ENCODE results near the gene FKRP. TPM values are rescaled to one million over a fixed set of nuclear protein-coding genes. Genes with fewer than 3 reads are reported as not detected.

Gene FKRP
- total and polyA plus RNA-seq, 8 donors = 5.0 to 17.4 (median 8.0) TPM

DNA sequence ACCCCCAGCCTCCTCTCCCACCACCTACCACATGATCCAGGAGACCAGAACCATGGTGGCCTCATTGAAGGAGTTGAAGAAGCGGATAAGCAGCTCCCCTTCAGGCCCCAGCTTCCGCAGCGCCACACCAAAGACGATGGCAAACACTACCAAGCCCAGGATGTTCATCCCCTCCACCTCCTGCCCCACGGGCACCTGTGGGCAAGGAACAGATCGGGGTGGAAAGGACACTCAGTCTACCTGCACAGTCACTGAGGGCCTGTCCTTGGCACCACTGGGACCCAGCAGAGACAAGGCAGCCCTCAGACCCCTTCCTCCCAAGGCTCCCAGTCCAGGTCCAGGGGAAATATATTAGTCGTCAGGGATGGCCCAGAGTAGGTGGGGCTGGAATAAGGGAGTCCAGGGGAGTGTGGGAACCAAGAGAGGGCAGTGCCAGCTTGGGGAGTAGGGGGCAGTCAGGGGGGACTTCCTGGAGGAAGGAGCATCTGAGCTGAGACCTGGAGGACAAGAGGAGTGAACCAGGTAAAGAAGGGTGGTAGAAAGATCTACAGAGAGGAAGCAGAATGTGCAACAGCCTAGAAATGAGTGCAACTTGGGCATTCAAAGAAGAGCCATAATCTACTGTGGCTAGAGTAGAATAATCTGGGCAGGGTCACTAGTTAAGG is 36.6 kb downstream of the FKRP start:
- no peak for FAIRE-seq
- Histone ChIP-seq H3K4me1 (peaks cover 0 to 6% (median 3%) of the 10 kb centered on the region in 3 donors), H3K9me3 (no peaks in the 10 kb centered on the region), H3K27ac (no peak overlapping the region), H3K27me3 (no peaks in the 10 kb centered on the region), H3K36me3 (no peaks in the 10 kb centered on the region), H3K4me3 (no peak overlapping the region)
- ATAC-seq = no peak
- TF ChIP-seq, protein P1, sequence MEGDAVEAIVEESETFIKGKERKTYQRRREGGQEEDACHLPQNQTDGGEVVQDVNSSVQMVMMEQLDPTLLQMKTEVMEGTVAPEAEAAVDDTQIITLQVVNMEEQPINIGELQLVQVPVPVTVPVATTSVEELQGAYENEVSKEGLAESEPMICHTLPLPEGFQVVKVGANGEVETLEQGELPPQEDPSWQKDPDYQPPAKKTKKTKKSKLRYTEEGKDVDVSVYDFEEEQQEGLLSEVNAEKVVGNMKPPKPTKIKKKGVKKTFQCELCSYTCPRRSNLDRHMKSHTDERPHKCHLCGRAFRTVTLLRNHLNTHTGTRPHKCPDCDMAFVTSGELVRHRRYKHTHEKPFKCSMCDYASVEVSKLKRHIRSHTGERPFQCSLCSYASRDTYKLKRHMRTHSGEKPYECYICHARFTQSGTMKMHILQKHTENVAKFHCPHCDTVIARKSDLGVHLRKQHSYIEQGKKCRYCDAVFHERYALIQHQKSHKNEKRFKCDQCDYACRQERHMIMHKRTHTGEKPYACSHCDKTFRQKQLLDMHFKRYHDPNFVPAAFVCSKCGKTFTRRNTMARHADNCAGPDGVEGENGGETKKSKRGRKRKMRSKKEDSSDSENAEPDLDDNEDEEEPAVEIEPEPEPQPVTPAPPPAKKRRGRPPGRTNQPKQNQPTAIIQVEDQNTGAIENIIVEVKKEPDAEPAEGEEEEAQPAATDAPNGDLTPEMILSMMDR (IDR thresholded peaks at IDR 0.05) = no peak
- intact Hi-C loops (cut with DNase I) = no loop called here
- no peak for DNase-seq
- WGBS, 2 donors = 85 to 87% methylated on average over 7 of the region's 7 CpGs

DNA sequence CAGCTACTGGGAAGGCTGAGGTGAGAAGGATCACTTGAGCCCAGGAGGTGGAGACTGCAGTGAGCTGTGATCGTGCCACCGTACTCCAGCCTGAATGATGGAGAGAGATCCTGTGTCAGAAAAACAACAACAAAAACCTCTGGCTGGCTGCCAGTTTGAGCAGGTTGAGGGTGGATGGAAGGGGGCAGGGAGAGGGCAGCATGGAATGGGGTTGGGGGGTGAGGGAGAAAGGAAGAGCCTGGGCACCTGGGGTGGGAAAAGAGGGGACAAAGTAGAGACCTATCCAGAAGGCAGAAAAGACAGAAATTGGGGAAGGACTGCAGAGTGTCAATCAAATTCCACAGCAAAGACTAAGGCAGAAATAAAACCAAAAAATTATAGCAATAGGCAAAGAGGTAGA is 37.8 kb downstream of the FKRP start:
- DNase-seq (peak in 1 of 6 donors; percentile 36), ATAC-seq (no peak), FAIRE-seq (no peak)
- no peaks in the 10 kb centered on the region for H3K27me3 ChIP-seq
- intact Hi-C loops (cut with DNase I) = no loop called here
- H3K27ac ChIP-seq = no peak overlapping the region
- peaks cover 3 to 6% (median 4%) of the 10 kb centered on the region in 3 donors for H3K4me1 ChIP-seq
- TF ChIP-seq, protein P1 (IDR thresholded peaks at IDR 0.05) = no peak
- H3K9me3 ChIP-seq = no peaks in the 10 kb centered on the region
- H3K4me3 ChIP-seq = no peak overlapping the region
- H3K36me3 ChIP-seq = no peaks in the 10 kb centered on the region
- 33 to 48% methylated on average over 2 of the region's 2 CpGs for WGBS, 2 donors

DNA sequence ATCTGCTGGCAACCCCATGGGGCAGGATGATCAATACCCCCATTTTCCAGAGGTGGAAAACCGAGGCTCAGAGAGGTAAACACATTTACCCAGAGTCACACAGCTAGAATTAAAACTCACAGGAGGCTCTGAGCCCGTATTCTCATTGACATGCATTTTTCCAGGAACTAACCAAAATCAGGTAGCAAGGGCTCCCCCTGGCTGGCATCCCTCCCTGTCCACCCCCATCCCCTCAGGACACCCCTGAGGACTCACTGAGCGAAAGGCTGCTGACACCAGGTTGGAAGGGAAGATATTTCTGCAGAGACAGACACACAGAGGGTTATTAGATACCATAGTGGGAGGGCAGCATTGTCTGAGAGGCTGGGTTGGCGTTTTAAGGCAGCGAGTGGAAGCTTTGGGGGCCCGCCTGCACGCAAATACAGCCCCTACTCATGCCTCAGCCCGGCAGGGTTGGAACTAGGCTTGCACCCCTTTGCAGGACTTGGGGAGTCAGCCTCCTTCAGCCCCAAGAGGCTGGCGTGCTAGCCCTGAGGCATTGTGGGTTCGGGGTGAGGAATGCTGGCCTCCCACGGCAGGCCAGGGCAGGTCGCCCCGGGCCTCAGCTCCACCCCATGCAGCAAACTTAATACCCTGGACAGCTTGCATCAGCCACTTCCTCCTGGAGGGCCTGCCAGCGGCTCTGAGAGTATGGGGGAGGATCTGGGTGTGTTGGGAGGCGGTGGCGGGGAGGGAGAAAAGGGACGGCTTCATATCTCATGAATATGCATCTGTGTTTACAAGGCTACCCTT is 38.6 kb downstream of the FKRP start:
- H3K4me3 ChIP-seq = peak overlapping the region in 2 of 4 donors; percentile 18 to 76
- TF ChIP-seq, protein P1 (IDR thresholded peaks at IDR 0.05) = no peak
- DNase-seq (peak; percentile 48 to 86 (median 67)), ATAC-seq (peak; percentile 28 to 61 (median 43)), FAIRE-seq (no peak)
- 41 to 47% methylated on average over 17 of the region's 17 CpGs for WGBS, 2 donors
- H3K27me3 ChIP-seq = no peaks in the 10 kb centered on the region
- intact Hi-C loops (cut with DNase I) = no loop called here
- H3K36me3 ChIP-seq = no peaks in the 10 kb centered on the region
- no peaks in the 10 kb centered on the region for H3K9me3 ChIP-seq
- H3K4me1 ChIP-seq = peaks cover 3 to 6% (median 4%) of the 10 kb centered on the region in 3 donors
- H3K27ac ChIP-seq = peak overlapping the region in 3 of 4 donors; percentile 22 to 42 (median 35)

DNA sequence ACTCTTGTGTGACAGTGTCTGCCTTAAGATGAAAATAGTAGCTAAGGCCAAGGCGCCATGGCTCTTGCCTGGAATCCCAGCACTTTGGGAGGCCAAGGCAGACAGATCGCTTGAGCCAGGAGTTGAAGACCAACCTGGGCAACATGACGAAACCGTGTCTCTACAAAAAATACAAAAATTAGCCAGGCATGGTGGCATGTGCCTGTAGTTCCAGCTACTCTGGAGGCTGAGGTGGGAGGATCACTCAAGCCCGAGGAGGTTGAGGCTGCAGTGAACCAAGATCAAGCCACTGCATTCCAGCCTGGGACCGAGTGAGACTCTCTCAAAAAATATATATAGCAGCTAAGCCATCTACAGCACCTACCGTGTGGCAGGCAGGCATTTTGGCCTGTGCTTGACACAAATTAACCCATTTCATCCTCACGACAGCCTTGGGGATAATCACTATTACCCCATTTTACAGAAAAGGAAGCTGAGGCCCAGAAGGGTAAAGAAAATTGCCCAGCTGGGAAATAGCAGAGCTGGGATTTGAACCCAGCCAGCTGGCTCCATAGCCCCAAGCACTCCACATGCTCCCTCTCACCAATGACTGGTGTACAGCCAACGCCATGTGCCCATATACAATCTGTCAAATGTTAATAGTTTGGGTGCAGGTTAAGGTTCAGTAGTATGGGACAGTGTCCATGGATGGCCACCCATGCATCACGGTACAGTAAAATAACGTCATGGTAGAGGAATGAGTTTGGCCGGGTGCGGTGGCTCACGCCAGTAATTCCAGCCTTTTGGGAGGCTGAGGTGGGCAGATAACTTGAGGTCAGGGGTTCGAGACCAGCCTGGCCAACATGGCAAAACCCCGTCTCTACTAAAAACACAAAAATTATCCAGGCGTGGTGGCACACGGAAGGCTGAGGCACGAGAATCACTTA is 39.5 kb downstream of the FKRP start:
- H3K4me3 ChIP-seq = peak overlapping the region in 2 of 4 donors; percentile 47 to 76
- TF ChIP-seq, protein P1 (IDR thresholded peaks at IDR 0.05) = no peak
- H3K4me1 ChIP-seq = peaks cover 3 to 6% (median 4%) of the 10 kb centered on the region in 3 donors
- ATAC-seq = no peak
- no peaks in the 10 kb centered on the region for H3K36me3 ChIP-seq
- no peaks in the 10 kb centered on the region for H3K27me3 ChIP-seq
- intact Hi-C loops (cut with DNase I) = no loop called here
- peak overlapping the region; percentile 35 to 71 (median 48) for H3K27ac ChIP-seq
- FAIRE-seq = no peak
- DNase-seq = no peak
- WGBS, 2 donors = 70 to 81% methylated on average over 19 of the region's 19 CpGs
- no peaks in the 10 kb centered on the region for H3K9me3 ChIP-seq

All from pancreas (tissue), 10 donors.